Measurements from ENCODE around the gene NT5C3B. TPM values are rescaled to one million over a fixed set of nuclear protein-coding genes. Genes with fewer than 3 reads are reported as not detected.
A peak's percentile ranks its signal among the peaks of the same experiment; 100 is the strongest.

NT5C3B gene
- total and polyA plus RNA-seq, 2 experiments from 2014 or later, result 59.3 to 69.8 TPM

- H3K9ac ChIP-seq, result peak within 1 kb of the TSS; percentile 97
- H3K4me3 ChIP-seq, result peak within 1 kb of the TSS; percentile 92
- H4K20me1 ChIP-seq (ENCODE audit: insufficient read depth), result peaks cover 7% of the 10 kb centered on the region; the same call in 1 of the 2 replicates
- H3F3A ChIP-seq (ENCODE audit: insufficient read depth), result no peaks in the 10 kb centered on the region
- H3K9me2 ChIP-seq (ENCODE audit: insufficient read depth), result no peaks in the 10 kb centered on the region
- peak within 1 kb of the TSS; percentile 98 for H3K4me2 ChIP-seq (ENCODE audit: unreplicated experiment)
- peak; percentile 90 for DNase-seq
- H3K27ac ChIP-seq, result peak within 1 kb of the TSS; percentile 79
- in situ Hi-C loops (cut with MboI), result no loop called here
- peak within 1 kb of the TSS; percentile 87 for H2AFZ ChIP-seq
- H3K79me2 ChIP-seq (ENCODE audit: insufficient read depth), result peaks cover 73% of the 10 kb centered on the region
- 1% methylated on average over 68 to 89 of the region's 96 CpGs for WGBS, 2 experiments (ENCODE audit: low coverage in 1 of 2, low lambda C conversion rate in 2 of 2, missing lambda C conversion rate in 2 of 2)
- no peaks in the 10 kb centered on the region for H3K9me3 ChIP-seq (ENCODE audit: low read depth)
- H3K36me3 ChIP-seq (ENCODE audit: low read depth), result no peaks in the 10 kb centered on the region; the same call in 1 of the 2 replicates
- no peak for TF ChIP-seq EZH2 (IDR thresholded peaks at IDR 0.05; ENCODE audit: insufficient read depth, poor library complexity, severe bottlenecking)
- TF ChIP-seq EZH2phosphoT487 (IDR thresholded peaks at IDR 0.05; ENCODE audit: insufficient read depth, low read depth), result no peak
- H3K4me1 ChIP-seq (ENCODE audit: insufficient read depth), result peaks cover 28% of the 10 kb centered on the region
- no peaks in the 10 kb centered on the region for H3K27me3 ChIP-seq (replicated peaks; ENCODE audit: insufficient read depth)
These were observed 24.3 kb downstream of the NT5C3B start, which contains the start of gene P3H4 for GRCh38 chr17:41811549-41812380. Gene P3H4 (minus strand): TSS chr17:41811949. CDS start chr17:41811915, 34 bp downstream.

GRCh38 chr17:41810659-41811548, 25.1 kb downstream of the NT5C3B start:
- peaks cover 28% of the 10 kb centered on the region for H3K4me1 ChIP-seq (ENCODE audit: insufficient read depth)
- no peaks in the 10 kb centered on the region for H3K9me3 ChIP-seq (ENCODE audit: low read depth)
- peaks cover 65% of the 10 kb centered on the region for H3K79me2 ChIP-seq (ENCODE audit: insufficient read depth)
- in situ Hi-C loops (cut with MboI), result no loop called here
- H3K4me3 ChIP-seq, result peak overlapping the region; percentile 92
- no peaks in the 10 kb centered on the region for H4K20me1 ChIP-seq (ENCODE audit: insufficient read depth)
- TF ChIP-seq EZH2 (IDR thresholded peaks at IDR 0.05; ENCODE audit: insufficient read depth, poor library complexity, severe bottlenecking) (no peak), EZH2phosphoT487 (IDR thresholded peaks at IDR 0.05; ENCODE audit: insufficient read depth, low read depth) (no peak)
- peak overlapping the region; percentile 97 for H3K9ac ChIP-seq
- peak overlapping the region; percentile 79 for H3K27ac ChIP-seq
- peak; percentile 38 for DNase-seq
- WGBS, 2 experiments (ENCODE audit: low coverage in 1 of 2, low lambda C conversion rate in 2 of 2, missing lambda C conversion rate in 2 of 2), result 11 to 20% methylated on average over 48 to 51 of the region's 58 CpGs
- H3K27me3 ChIP-seq (replicated peaks; ENCODE audit: insufficient read depth), result no peaks in the 10 kb centered on the region
- H3F3A ChIP-seq (ENCODE audit: insufficient read depth), result no peaks in the 10 kb centered on the region
- no peaks in the 10 kb centered on the region; the same call in 1 of the 2 replicates for H3K36me3 ChIP-seq (ENCODE audit: low read depth)
- peak overlapping the region; percentile 98 for H3K4me2 ChIP-seq (ENCODE audit: unreplicated experiment)
- no peaks in the 10 kb centered on the region for H3K9me2 ChIP-seq (ENCODE audit: insufficient read depth)
- H2AFZ ChIP-seq, result peak overlapping the region; percentile 87

DNA sequence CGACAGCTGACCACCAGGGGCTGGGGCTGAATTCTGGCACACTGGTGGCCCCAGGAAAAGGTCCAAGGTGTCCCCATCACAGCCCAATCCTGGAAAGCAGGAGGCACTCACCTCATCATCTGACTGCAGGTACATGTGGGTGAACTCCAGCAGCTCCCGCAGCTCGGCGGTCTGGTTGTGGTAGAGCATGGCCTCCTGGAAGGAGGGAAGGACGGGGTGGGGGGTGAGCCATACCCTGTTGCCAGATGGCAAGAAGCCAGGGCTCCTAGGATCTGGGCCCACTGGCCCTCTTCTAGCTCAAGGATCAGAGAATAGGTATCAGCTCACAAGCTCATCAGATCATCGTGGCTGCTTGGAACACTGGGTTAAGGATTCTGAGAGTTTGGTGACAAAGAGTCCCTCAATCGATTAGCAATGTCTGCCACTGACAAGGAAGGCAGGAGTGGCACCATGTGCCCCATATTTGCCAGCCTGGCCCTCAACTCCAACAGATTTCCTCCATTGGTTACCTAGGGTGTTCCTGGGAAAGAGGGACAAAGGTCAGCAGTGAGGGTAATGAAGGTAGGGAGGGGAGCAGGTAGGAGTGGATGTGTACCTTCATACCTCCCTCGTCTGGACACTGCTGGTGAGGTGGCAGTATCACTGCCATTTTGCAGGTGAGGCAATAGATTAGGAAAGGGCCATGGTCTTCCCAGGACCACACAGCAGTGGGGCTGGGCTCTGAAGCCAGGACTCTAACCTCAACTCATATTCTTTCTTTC, 29.2 kb downstream of the NT5C3B start:
- H3K4me3 ChIP-seq, result no peak overlapping the region
- no peaks in the 10 kb centered on the region; the same call in 1 of the 2 replicates for H3K36me3 ChIP-seq (ENCODE audit: low read depth)
- H3K4me2 ChIP-seq (ENCODE audit: unreplicated experiment), result no peak overlapping the region
- in situ Hi-C loops (cut with MboI), result no loop called here
- no peak overlapping the region for H2AFZ ChIP-seq
- H3K9ac ChIP-seq, result no peak overlapping the region
- H3K27me3 ChIP-seq (replicated peaks; ENCODE audit: insufficient read depth), result no peaks in the 10 kb centered on the region
- no peaks in the 10 kb centered on the region for H4K20me1 ChIP-seq (ENCODE audit: insufficient read depth)
- H3K9me2 ChIP-seq (ENCODE audit: insufficient read depth), result no peaks in the 10 kb centered on the region
- no peaks in the 10 kb centered on the region for H3F3A ChIP-seq (ENCODE audit: insufficient read depth)
- H3K4me1 ChIP-seq (ENCODE audit: insufficient read depth), result peaks cover 14% of the 10 kb centered on the region; the same call in 1 of the 2 replicates
- DNase-seq, result no peak
- WGBS, 2 experiments (ENCODE audit: low coverage in 1 of 2, low lambda C conversion rate in 2 of 2, missing lambda C conversion rate in 2 of 2), result 86 to 89% methylated on average over 8 of the region's 8 CpGs
- no peak overlapping the region for H3K27ac ChIP-seq
- no peaks in the 10 kb centered on the region for H3K9me3 ChIP-seq (ENCODE audit: low read depth)
- peaks cover 31% of the 10 kb centered on the region for H3K79me2 ChIP-seq (ENCODE audit: insufficient read depth)
- no peak for TF ChIP-seq EZH2phosphoT487 (IDR thresholded peaks at IDR 0.05; ENCODE audit: insufficient read depth, low read depth)
- no peak for TF ChIP-seq EZH2 (IDR thresholded peaks at IDR 0.05; ENCODE audit: insufficient read depth, poor library complexity, severe bottlenecking)

Data from GM23248 (cell line).